Keratinocyte (primary cell): ENCODE data around the gene PODN. TPM values are rescaled to one million over a fixed set of nuclear protein-coding genes. Genes with fewer than 3 reads are reported as not detected.

ENCODE experiments used
- DNase-seq: peaks from one replicate; pipeline ENCODE4 v3.0.0-alpha.2; 2011; ENCODE audit warnings: low read depth, missing footprints, low spot score
- FAIRE-seq: peaks from 2 replicates; lab custom pipeline; 2011; peaks lifted over from hg19 to GRCh38; lab: Jason Lieb, UNC
- H2AFZ ChIP-seq: 2 replicates; pipeline ENCODE4 v1.6.0; 2012; ENCODE audit warnings: low read length, control low read depth, inconsistent platforms; ENCODE audit not compliant: control insufficient read depth
- H3K27ac ChIP-seq: 2 replicates; pipeline ENCODE4 v1.5.1; 2011; ENCODE audit warnings: low read length; ENCODE audit not compliant: control insufficient read depth, insufficient read depth
- H3K27me3 ChIP-seq: 3 replicates; pipeline ENCODE4 v1.6.0; 2011; ENCODE audit warnings: low read length; ENCODE audit not compliant: control insufficient read depth, insufficient read depth; ENCODE audit errors: extremely low read depth
- H3K36me3 ChIP-seq, 2 experiments: 2 replicates in 1 of 2; 3 replicates in 1 of 2; pipeline ENCODE4 v1.5.1; 2011; ENCODE audit warnings: low read length in 2 of 2, mild to moderate bottlenecking in 1 of 2; ENCODE audit not compliant: control insufficient read depth in 2 of 2, insufficient read depth in 2 of 2; ENCODE audit errors: extremely low read depth in 1 of 2
- H3K4me1 ChIP-seq: 3 replicates; pipeline ENCODE4 v1.5.1; 2011; ENCODE audit warnings: low read length; ENCODE audit not compliant: control insufficient read depth, insufficient read depth; ENCODE audit errors: extremely low read depth
- H3K4me2 ChIP-seq: 3 replicates; pipeline ENCODE4 v1.6.0; 2011; ENCODE audit warnings: low read depth, low read length; ENCODE audit not compliant: control insufficient read depth, insufficient read depth; ENCODE audit errors: extremely low read depth
- H3K4me3 ChIP-seq, 3 experiments: fragments of 200-600 bp in 1 of 3; sonication (generic) in 1 of 3; 2 replicates in 2 of 3; 3 replicates in 1 of 3; pipeline ENCODE4 v1.5.1; 2011 to 2016; ENCODE audit warnings: low read length in 3 of 3, mild to moderate bottlenecking in 3 of 3, control low read depth in 2 of 3, inconsistent platforms in 1 of 3, low read depth in 1 of 3, mixed read lengths in 1 of 3, mixed run types in 1 of 3, moderate library complexity in 1 of 3; ENCODE audit not compliant: control insufficient read depth in 2 of 3, insufficient read depth in 2 of 3; ENCODE audit errors: extremely low read depth in 1 of 3
- H3K79me2 ChIP-seq: 2 replicates; pipeline ENCODE4 v1.6.0; 2012; ENCODE audit warnings: low read length; ENCODE audit not compliant: control insufficient read depth, insufficient read depth
- H3K9ac ChIP-seq: 3 replicates; pipeline ENCODE4 v1.6.0; 2011; ENCODE audit warnings: low read length; ENCODE audit not compliant: control insufficient read depth, insufficient read depth; ENCODE audit errors: extremely low read depth
- H3K9me1 ChIP-seq: 3 replicates; pipeline ENCODE4 v1.6.0; 2011; ENCODE audit warnings: low read length; ENCODE audit not compliant: control insufficient read depth, insufficient read depth; ENCODE audit errors: extremely low read depth
- H3K9me3 ChIP-seq: 2 replicates; pipeline ENCODE4 v1.5.1; 2012; ENCODE audit warnings: low read depth, low read length; ENCODE audit not compliant: control insufficient read depth
- H4K20me1 ChIP-seq: 3 replicates; pipeline ENCODE4 v1.6.0; 2011; ENCODE audit warnings: low read length; ENCODE audit not compliant: control insufficient read depth, insufficient read depth; ENCODE audit errors: extremely low read depth
- CTCF ChIP-seq, 3 experiments: IDR thresholded peaks in 1 of 3; conservative IDR thresholded peaks in 1 of 3; optimal IDR thresholded peaks in 1 of 3; 2 replicates in 2 of 3; 3 replicates in 1 of 3; pipeline versions ENCODE3 to v1.5.1; 2011; ENCODE audit warnings: low read length in 3 of 3, mild to moderate bottlenecking in 3 of 3, moderate library complexity in 2 of 3, control low read depth in 1 of 3, inconsistent platforms in 1 of 3; ENCODE audit not compliant: insufficient read depth in 2 of 3; ENCODE audit errors: extremely low read depth in 1 of 3
- EZH2 ChIP-seq: IDR thresholded peaks from one replicate; pipeline ENCODE4 v1.6.1; 2012; ENCODE audit warnings: inconsistent platforms, mild to moderate bottlenecking, low read length, moderate library complexity
- dilution Hi-C: fragments of 300-500 bp; cut with MboI; formaldehyde crosslinking; loops from one replicate; pipeline ENCODE4 v1.7.0; 2020; ENCODE audit warnings: low sequenced_read_pairs; ENCODE audit not compliant: extremely low pct_ligation_motif_present
- polyA plus RNA-seq, 5 experiments: library from polyadenylated mRNA; depleted of rRNA in 3 of 5; stranded (reverse) in 3 of 5; stranded (forward) in 1 of 5; unstranded in 1 of 5; fragments of >200 nt; gene quantifications; 1 replicate in 1 of 5; 2 replicates in 3 of 5; 3 replicates in 1 of 5; pipeline versions ENCODE4 v1.2.1 to v1.2.3, GENCODE V29; 2011 to 2012; ENCODE audit warnings: missing spikeins in 2 of 5, low read depth in 1 of 5, low replicate concordance in 1 of 5

The PODN gene
- polyA plus RNA-seq, 1 donor (not counting 4 experiments of a cell fraction or from before 2014, with no cell fraction given): not detected

DNA sequence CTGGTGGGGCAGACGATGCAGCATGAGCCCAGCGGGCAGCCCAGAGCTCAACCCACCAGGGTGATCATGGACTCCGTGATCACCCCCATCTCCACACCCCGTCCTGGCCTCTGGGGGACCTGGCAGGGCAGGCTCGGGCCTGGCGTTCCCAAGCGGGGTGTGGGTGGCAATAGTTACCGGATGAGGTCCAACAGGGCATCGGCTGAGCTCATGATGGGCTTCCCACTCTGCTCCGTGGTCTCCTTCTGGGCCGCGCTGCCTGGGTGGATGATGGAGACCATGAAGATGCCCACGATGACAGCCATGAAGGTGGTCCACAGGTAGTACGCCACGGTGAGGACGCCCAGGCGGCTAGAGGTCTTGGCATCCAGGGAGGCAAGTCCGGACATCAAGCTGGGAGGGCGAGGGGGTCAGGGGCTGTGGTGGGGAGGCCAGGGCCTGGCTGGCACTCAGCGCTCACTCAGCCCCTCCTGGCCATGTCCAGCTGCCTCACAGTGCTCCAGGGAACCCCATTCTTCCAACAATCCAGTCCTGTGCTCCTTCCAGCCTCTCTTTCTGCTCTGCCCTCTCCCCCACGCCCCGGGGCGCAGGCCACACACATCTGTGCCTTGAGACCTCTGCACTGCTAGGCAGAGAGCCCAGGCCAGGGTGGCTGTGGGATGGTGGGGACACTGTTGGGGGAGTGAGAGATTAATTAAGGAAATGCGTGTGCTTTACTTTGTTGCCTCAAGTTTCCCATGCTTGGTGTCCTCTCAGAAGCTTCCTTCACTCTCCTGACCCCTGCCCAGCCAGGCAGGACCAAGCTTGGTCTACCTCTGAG lies 52.8 kb downstream of the PODN start:
- H3K36me3 ChIP-seq: no peaks in the 10 kb centered on the region
- no peak for TF ChIP-seq EZH2
- no peak for TF ChIP-seq CTCF (optimal IDR thresholded peaks at IDR 0.05 in 1 of 3, IDR thresholded peaks at IDR 0.05 in 1 of 3, conservative IDR thresholded peaks at IDR 0.05 in 1 of 3; ENCODE audit: extremely low read depth in 1 of 3, insufficient read depth in 2 of 3, low read length in 3 of 3)
- peaks cover 7% of the 10 kb centered on the region for H3K27me3 ChIP-seq
- H3K9ac ChIP-seq: no peak overlapping the region
- H3K9me3 ChIP-seq: peaks cover 2% of the 10 kb centered on the region
- no peak overlapping the region for H2AFZ ChIP-seq
- dilution Hi-C loops: no loop called here
- H3K79me2 ChIP-seq: no peaks in the 10 kb centered on the region
- no peak overlapping the region for H3K27ac ChIP-seq
- H3K9me1 ChIP-seq: no peaks in the 10 kb centered on the region
- H4K20me1 ChIP-seq: no peaks in the 10 kb centered on the region
- no peak overlapping the region for H3K4me3 ChIP-seq
- H3K4me1 ChIP-seq: no peaks in the 10 kb centered on the region
- H3K4me2 ChIP-seq: no peak overlapping the region
- DNase-seq (no peak), FAIRE-seq (no peak)

DNA sequence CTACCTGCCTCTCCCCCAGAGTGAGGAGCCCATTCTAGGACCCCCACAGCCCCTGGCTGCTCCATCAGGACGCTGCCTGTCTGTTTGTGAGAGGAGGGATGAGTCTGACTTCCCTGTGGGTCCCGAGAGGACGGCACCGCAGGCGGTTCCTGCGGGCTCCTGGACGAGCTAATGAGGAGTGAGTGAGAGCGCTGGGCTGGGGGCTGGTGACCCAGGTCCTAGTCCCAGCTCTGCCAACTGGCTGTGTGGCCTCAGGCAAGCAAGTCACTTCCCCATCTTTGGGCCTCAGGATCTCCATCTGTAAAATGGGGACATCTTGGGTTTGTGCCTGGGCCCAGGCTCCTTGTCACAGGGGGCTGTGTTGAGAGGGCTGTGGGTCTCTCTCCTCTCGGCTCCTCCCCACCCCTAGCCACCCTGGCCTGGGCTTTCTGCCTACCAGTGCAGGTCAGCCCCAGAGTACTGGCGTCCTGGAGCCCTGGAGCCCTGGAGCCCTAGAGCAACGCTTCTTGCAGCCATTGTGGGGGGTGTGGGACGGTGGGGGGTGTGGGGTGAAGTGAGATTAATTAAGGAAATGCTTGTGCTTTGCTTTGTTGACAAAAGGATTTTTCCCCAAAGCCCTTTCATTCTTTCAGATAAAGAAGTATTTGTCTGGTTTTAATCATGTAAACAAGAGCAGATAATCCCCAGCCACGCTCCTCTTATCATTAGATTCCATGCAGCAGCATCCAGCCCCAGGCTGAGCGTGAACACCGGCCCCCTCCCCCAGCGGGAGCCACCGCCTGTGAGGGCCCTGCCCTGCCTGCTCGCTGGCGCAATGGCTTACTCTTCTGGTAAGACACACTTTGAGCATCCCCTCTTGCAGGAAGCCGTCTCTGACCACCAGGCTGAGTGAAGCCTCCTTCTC lies 53.6 kb downstream of the PODN start:
- dilution Hi-C loops: no loop called here
- peaks cover 13% of the 10 kb centered on the region for H3K27me3 ChIP-seq
- no peaks in the 10 kb centered on the region for H3K79me2 ChIP-seq
- DNase-seq: no peak
- H4K20me1 ChIP-seq: no peaks in the 10 kb centered on the region
- no peak overlapping the region for H3K4me3 ChIP-seq
- H3K9me1 ChIP-seq: no peaks in the 10 kb centered on the region
- TF ChIP-seq EZH2 (no peak), CTCF (optimal IDR thresholded peaks at IDR 0.05 in 1 of 3, IDR thresholded peaks at IDR 0.05 in 1 of 3, conservative IDR thresholded peaks at IDR 0.05 in 1 of 3; ENCODE audit: extremely low read depth in 1 of 3, insufficient read depth in 2 of 3, low read length in 3 of 3) (no peak)
- H3K27ac ChIP-seq: no peak overlapping the region
- FAIRE-seq: no peak
- no peak overlapping the region for H3K4me2 ChIP-seq
- H2AFZ ChIP-seq: no peak overlapping the region
- no peaks in the 10 kb centered on the region for H3K4me1 ChIP-seq
- no peaks in the 10 kb centered on the region for H3K36me3 ChIP-seq
- H3K9me3 ChIP-seq: peaks cover 2% of the 10 kb centered on the region
- no peak overlapping the region for H3K9ac ChIP-seq
